Colon (tissue), 2 donors: ENCODE measurements around the gene DBNDD2.

Experiments used
- FAIRE-seq: peaks from 2 replicates; lab custom pipeline; 2012; peaks lifted over from hg19 to GRCh38; lab: Jason Lieb, UNC
- donor health status: control.
- donor health status: control.

Gene DBNDD2

GRCh38 chr20:45452238-45452637 is 44.1 kb downstream of the DBNDD2 start:
- FAIRE-seq = no peak

GRCh38 chr20:45452772-45453691 is 44.9 kb downstream of the DBNDD2 start:
- no peak for FAIRE-seq

- no peak for FAIRE-seq
These were observed 48.5 kb downstream of the DBNDD2 start for GRCh38 chr20:45456632-45457031.

GRCh38 chr20:45459606-45460005 is 51.5 kb downstream of the DBNDD2 start:
- FAIRE-seq = no peak
